Aorta (tissue), 5 donors: Measurements from ENCODE around the gene SP3. TPM values are rescaled to one million over a fixed set of nuclear protein-coding genes. Genes with fewer than 3 reads are reported as not detected.
"Not testable (repeated sequence)": the region's sequence is repeated elsewhere in the genome, so short reads cannot be mapped to it uniquely, and the experiment has no call there.

Source experiments
- ATAC-seq: fragments of 200-7000 bp; cut with Tn5 transposase; one replicate; pipeline ENCODE4 v1.9.1; 2022; ENCODE audit warnings: moderate library complexity; ENCODE audit not compliant: low FRiP score
- DNase-seq, 2 donors: peaks; one replicate each; pipeline ENCODE4 v3.0.0-alpha.2; 2020
- H3K27ac ChIP-seq, 2 donors: one replicate each; pipeline ENCODE4 v1.5.1; 2013; ENCODE audit warnings: low read length in 2 of 2, mild to moderate bottlenecking in 2 of 2, moderate library complexity in 2 of 2, control low read depth in 1 of 2, inconsistent platforms in 1 of 2, low read depth in 1 of 2
- H3K27me3 ChIP-seq, 2 donors: one replicate each; pipeline ENCODE4 v1.6.1; 2013; ENCODE audit warnings: control low read depth in 1 of 2, low read length in 1 of 2, mild to moderate bottlenecking in 1 of 2, moderate library complexity in 1 of 2; ENCODE audit not compliant: insufficient read depth in 2 of 2, control insufficient read depth in 1 of 2
- H3K36me3 ChIP-seq, 2 donors: one replicate each; pipeline ENCODE4 v1.6.1; 2013; ENCODE audit warnings: control low read depth in 1 of 2, low read length in 1 of 2, mild to moderate bottlenecking in 1 of 2; ENCODE audit not compliant: insufficient read depth in 2 of 2, control insufficient read depth in 1 of 2
- H3K4me1 ChIP-seq, 2 donors: one replicate each; pipeline ENCODE4 v1.6.1; 2013; ENCODE audit warnings: low read length in 2 of 2, control low read depth in 1 of 2, mild to moderate bottlenecking in 1 of 2, moderate library complexity in 1 of 2; ENCODE audit not compliant: insufficient read depth in 2 of 2, control insufficient read depth in 1 of 2
- H3K4me3 ChIP-seq, 2 donors: one replicate each; pipeline ENCODE4 v1.5.1; 2013; ENCODE audit warnings: low read length in 2 of 2, control low read depth in 1 of 2, mild to moderate bottlenecking in 1 of 2
- H3K9me3 ChIP-seq: one replicate; pipeline ENCODE4 v1.6.1; 2013; ENCODE audit warnings: mild to moderate bottlenecking, low read length; ENCODE audit not compliant: control insufficient read depth
- WGBS, 2 donors: extraction: QIAGEN DNeasy Blood & Tissue Kit; methylation state at CpG; one replicate each; pipeline ENCODE4 v1.1.7; 2013; 5-methylcytosine and 5-hydroxymethylcytosine counted together
- intact Hi-C, 2 donors: fragments of 100-400 bp; cut with DNase I; formaldehyde crosslinking; loops; one replicate each; pipeline versions ENCODE4 v1.14.2 to v1.15.0; 2022
- polyA plus RNA-seq, 2 donors: library from polyadenylated mRNA; stranded (reverse); fragments of 200-250 nt; gene quantifications; one replicate each; pipeline ENCODE4 v1.2.3, GENCODE V29; 2013
- total RNA-seq, 2 donors: library from RNA; stranded (reverse); fragmentation: NEBNext Ultra II Directional; extraction: Animal tissue kit (Norgen Biotek cat#: 25700); gene quantifications; one replicate each; pipeline ENCODE4 v1.2.1, GENCODE V29; 2021
- donor health status: healthy with polysubstance abuse.
- donor health status: Bipolar disorder and iron deficiency.
- donor health status: DM: no; HTN: no; CAD: no.
- donor health status: DM: no; HTN: no; CAD: no.
- donor health status: DM: yes; HTN: yes; CAD: no.

SP3 gene
- total and polyA plus RNA-seq, 4 donors: 16.2 to 97.6 (median 52.2) TPM

DNA sequence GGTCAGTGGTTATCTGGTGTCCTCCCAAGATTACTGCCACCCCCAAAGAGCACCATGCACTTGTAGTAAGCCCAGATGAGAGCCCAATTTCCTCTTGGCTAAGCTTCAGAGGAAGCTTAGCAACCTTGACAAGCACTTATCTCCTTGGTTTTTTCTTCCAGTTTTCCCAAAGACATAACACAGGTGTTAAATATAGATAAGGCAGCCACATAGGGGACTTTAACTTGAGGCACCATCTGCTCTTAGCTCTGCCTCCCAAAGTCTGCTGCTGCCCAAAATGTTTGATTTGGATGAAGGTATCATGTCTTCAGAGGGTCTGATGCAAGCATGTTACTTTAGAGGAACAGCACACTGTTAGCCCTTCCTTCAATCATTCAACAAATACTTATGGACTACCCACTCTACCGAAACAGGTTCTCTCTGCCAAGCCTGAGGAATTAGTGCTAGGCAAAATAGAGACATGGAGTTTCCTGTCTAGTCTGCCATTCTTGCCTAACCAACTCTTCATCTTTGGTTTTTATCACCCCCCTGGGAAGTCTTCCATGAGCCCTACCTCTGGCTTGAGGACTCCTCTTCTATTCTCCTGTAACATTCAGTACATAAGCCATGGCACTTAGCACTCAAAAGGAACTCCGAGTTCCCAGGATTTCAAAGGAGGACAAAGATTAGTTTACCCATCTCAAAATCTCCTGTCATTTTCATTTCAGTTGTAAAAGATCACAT is 73.7 kb downstream of the SP3 start:
- ATAC-seq (no peak), DNase-seq (no peak)
- H3K9me3 ChIP-seq: peaks cover 2% of the 10 kb centered on the region
- H3K36me3 ChIP-seq: no peaks in the 10 kb centered on the region
- 88 to 91% methylated on average over 2 of the region's 2 CpGs for WGBS, 2 donors
- intact Hi-C loops: no loop called here
- no peaks in the 10 kb centered on the region for H3K4me1 ChIP-seq
- H3K27me3 ChIP-seq: peaks cover 0 to 1% of the 10 kb centered on the region in 2 donors
- H3K27ac ChIP-seq: no peak overlapping the region
- H3K4me3 ChIP-seq: no peak overlapping the region

DNA sequence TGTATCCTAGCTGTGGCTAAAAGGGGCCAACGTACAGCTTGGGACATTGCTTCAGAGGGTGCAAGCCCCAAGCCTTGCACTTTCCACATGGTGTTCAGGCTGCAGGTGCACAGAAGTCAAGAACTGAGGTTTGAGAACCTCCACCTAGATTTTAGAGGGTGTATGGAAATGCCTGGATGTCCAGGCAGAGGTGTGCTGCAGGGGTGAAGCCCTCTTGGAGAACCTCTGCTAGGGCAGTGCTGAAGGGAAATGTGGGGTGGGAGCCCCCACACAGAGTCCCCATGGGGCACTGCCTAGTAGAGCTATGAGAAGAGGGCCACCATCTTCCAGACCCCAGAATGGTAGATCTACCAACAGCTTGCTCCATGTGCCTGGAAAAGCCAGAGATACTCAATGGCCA is 75.7 kb downstream of the SP3 start:
- H3K9me3 ChIP-seq, ATAC-seq, H3K4me3 ChIP-seq, H3K27me3 ChIP-seq, H3K27ac ChIP-seq, DNase-seq, H3K4me1 ChIP-seq, H3K36me3 ChIP-seq: not testable (repeated sequence)
- intact Hi-C loops: loop anchor here (10.0 kb wide), 1 partner anchor 145 kb away; no protein-coding TSS in a partner anchor
- 95 to 100% methylated on average over 1 of the region's 1 CpG for WGBS, 2 donors

GRCh38 chr2:173886613-173887012 is 78.6 kb downstream of the SP3 start:
- WGBS, 2 donors: 91 to 94% methylated on average over 3 of the region's 3 CpGs
- ATAC-seq: no peak

GRCh38 chr2:173884025-173884802 is 81.0 kb downstream of the SP3 start:
- DNase-seq: peak in 1 of 2 donors; percentile 68
- intact Hi-C loops: loop anchor here (10.0 kb wide), 1 partner anchor 151 kb away; no protein-coding TSS in a partner anchor
- WGBS, 2 donors: 23 to 47% methylated on average over 2 of the region's 2 CpGs

More at GRCh38 chr2:173886613-173887012, 78.6 kb downstream of the SP3 start:
- H3K9me3 ChIP-seq: peaks cover 2% of the 10 kb centered on the region
- intact Hi-C loops: loop anchor here (10.0 kb wide), 1 partner anchor 148 kb away; no protein-coding TSS in a partner anchor
- H3K27me3 ChIP-seq: no peaks in the 10 kb centered on the region
- H3K36me3 ChIP-seq: no peaks in the 10 kb centered on the region
- DNase-seq: no peak
- H3K4me1 ChIP-seq: peaks cover 0 to 2% of the 10 kb centered on the region in 2 donors
- H3K27ac ChIP-seq: no peak overlapping the region
- no peak overlapping the region for H3K4me3 ChIP-seq

GRCh38 chr2:173881886-173882285 is 83.3 kb downstream of the SP3 start:
- 17 to 28% methylated on average over 3 of the region's 3 CpGs for WGBS, 2 donors
- no peaks in the 10 kb centered on the region for H3K27me3 ChIP-seq
- ATAC-seq (no peak), DNase-seq (no peak)
- peaks cover 0 to 6% of the 10 kb centered on the region in 2 donors for H3K4me1 ChIP-seq
- H3K27ac ChIP-seq: no peak overlapping the region
- H3K36me3 ChIP-seq: no peaks in the 10 kb centered on the region
- H3K9me3 ChIP-seq: no peaks in the 10 kb centered on the region
- intact Hi-C loops: loop anchor here (10.0 kb wide), 1 partner anchor 153 kb away; no protein-coding TSS in a partner anchor
- H3K4me3 ChIP-seq: no peak overlapping the region

More at GRCh38 chr2:173884025-173884802, 81.0 kb downstream of the SP3 start:
- H3K4me1 ChIP-seq: peaks cover 0 to 6% of the 10 kb centered on the region in 2 donors
- H3K27me3 ChIP-seq: no peaks in the 10 kb centered on the region
- peaks cover under 1% of the 10 kb centered on the region for H3K9me3 ChIP-seq
- ATAC-seq: no peak
- no peak overlapping the region for H3K4me3 ChIP-seq
- H3K36me3 ChIP-seq: no peaks in the 10 kb centered on the region
- H3K27ac ChIP-seq: no peak overlapping the region

DNA sequence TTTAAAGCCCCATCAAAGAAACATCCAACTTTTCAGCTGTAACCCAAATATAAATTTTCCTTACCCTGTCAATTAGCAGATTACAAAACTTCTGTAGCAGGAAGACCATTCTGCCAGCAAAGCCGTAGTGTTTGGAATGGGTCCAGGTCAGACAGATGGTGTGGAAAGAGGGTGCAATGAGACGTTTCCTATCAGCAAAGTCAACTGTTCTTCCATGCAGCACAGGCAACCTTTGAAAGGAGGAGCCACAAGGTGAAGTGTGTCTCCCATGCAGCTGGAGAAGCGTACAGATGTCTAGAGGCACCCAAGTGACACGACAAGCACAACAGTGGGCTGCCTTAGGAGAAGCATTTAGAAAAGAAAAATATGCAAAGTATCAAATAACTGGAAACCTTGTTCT is 83.7 kb downstream of the SP3 start:
- DNase-seq (peak in 1 of 2 donors; percentile 56), ATAC-seq (no peak)
- Histone ChIP-seq H3K27ac (no peak overlapping the region), H3K4me1 (peaks cover 0 to 6% of the 10 kb centered on the region in 2 donors), H3K27me3 (no peaks in the 10 kb centered on the region), H3K36me3 (no peaks in the 10 kb centered on the region), H3K9me3 (no peaks in the 10 kb centered on the region), H3K4me3 (no peak overlapping the region)
- intact Hi-C loops: loop anchor here (10.0 kb wide), 1 partner anchor 153 kb away; no protein-coding TSS in a partner anchor
- 44% methylated on average over 4 of the region's 4 CpGs for WGBS, 2 donors

DNA sequence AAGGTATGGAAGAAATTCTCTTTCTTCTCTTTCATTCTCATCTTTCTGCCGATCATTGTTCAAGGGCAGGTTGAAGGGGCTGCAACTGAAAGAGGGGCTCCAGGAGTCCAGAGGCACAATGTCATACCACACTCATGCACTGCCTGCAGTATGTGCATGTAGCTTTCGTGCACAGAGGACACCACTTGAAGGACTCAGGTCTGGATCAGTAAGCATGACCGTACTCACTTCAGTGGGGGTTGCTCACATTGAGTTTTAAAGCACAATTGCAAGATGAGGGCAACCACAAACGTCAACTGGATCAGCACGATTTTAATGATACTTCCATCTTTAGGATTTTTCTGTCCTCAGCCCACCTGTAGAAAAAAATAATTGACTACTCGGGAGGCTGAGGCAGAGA is 84.6 kb downstream of the SP3 start:
- H3K9me3 ChIP-seq: no peaks in the 10 kb centered on the region
- no peaks in the 10 kb centered on the region for H3K27me3 ChIP-seq
- DNase-seq: no peak
- no peak for ATAC-seq
- no peaks in the 10 kb centered on the region for H3K36me3 ChIP-seq
- peaks cover 0 to 6% of the 10 kb centered on the region in 2 donors for H3K4me1 ChIP-seq
- intact Hi-C loops: loop anchor here (10.0 kb wide), 1 partner anchor 154 kb away; no protein-coding TSS in a partner anchor
- H3K27ac ChIP-seq: no peak overlapping the region
- no peak overlapping the region for H3K4me3 ChIP-seq
- WGBS, 2 donors: 95 to 96% methylated on average over 6 of the region's 6 CpGs

DNA sequence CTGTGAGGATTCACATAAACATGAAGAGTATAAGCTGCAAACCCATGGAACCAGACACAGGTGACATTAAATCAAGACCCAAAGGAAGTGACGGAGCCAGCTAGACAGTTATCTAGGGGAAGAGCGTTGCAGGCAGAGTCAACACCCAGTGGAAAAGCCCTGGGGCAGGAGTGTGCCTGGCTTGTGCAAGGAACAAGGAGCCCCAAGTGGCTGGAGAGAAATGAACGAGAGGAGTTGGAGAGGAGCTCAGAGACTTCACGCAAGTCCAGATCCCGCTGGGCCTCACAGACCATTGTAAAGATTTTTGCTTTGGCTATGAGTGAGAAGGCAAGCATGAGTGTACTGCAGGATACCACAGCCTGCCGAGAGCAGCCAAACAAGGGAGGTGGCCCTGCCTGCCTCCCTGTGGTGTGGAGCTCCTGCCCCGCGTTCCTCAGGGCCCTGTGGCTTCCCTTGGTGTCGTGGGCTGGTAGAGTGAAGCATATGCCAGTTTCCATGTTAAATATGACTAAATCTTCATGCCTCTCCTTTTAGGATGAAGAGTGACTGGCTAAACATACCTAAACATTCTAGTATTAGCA is 88.2 kb downstream of the SP3 start:
- no peak for DNase-seq
- Histone ChIP-seq H3K4me3 (no peak overlapping the region), H3K9me3 (no peaks in the 10 kb centered on the region), H3K27ac (no peak overlapping the region), H3K4me1 (peaks cover 0 to 6% of the 10 kb centered on the region in 2 donors), H3K27me3 (no peaks in the 10 kb centered on the region), H3K36me3 (no peaks in the 10 kb centered on the region)
- WGBS, 2 donors: 93 to 95% methylated on average over 9 of the region's 9 CpGs
- intact Hi-C loops: no loop called here
- ATAC-seq: no peak
